T-helper 2 cell treated with Interferon-gamma antibody and Interleukin-4, amounts not matched to agents 100 ng/mL and 5 ng/mL, for 36 hours (primary cell): Measurements from ENCODE around the gene CARS2. TPM values are rescaled to one million over a fixed set of nuclear protein-coding genes. Genes with fewer than 3 reads are reported as not detected.
"Not testable (repeated sequence)": the region's sequence is repeated elsewhere in the genome, so short reads cannot be mapped to it uniquely, and the experiment has no call there.

Experiments
- intact Hi-C: fragments of 100-400 bp; cut with micrococcal nuclease; formaldehyde crosslinking; loops from one replicate; pipeline ENCODE4 v1.15.1; 2023
- total RNA-seq: library from RNA; stranded (reverse); gene quantifications from 2 replicates; pipeline ENCODE4 v1.2.3, GENCODE V29; 2022

CARS2 gene
- total RNA-seq, 1 donor from 2014 or later: 79.8 TPM

GRCh38 chr13:110624766-110625756 is 80.9 kb downstream of the CARS2 start:
- intact Hi-C loops: no loop called here

- intact Hi-C loops: no loop called here
These were observed 85.3 kb downstream of the CARS2 start for GRCh38 chr13:110620596-110620995.

GRCh38 chr13:110618780-110619179 is 87.1 kb downstream of the CARS2 start:
- intact Hi-C loops: loop anchor here (5.0 kb wide), 1 partner anchor 831 kb away; the partner anchor contains the start of gene IRS2

- intact Hi-C loops: loop anchor here (5.0 kb wide), 1 partner anchor 831 kb away; the partner anchor contains the start of gene IRS2
These were observed 87.7 kb downstream of the CARS2 start for GRCh38 chr13:110618167-110618566.

- intact Hi-C loops: loop anchor here (5.0 kb wide), 1 partner anchor 830 kb away; the partner anchor contains the start of gene IRS2
These were observed 88.4 kb downstream of the CARS2 start for GRCh38 chr13:110617321-110618072.

GRCh38 chr13:110616103-110617101 is 89.5 kb downstream of the CARS2 start:
- intact Hi-C loops: loop anchor here (1.0 to 5.0 kb wide), 4 partner anchors 55 to 829 kb away; partner anchors contain the start of genes CARS2, IRS2 and RAB20

GRCh38 chr13:110615322-110616102 is 90.4 kb downstream of the CARS2 start, which contains the start of gene NAXD:
Gene NAXD, plus strand, starts transcription at chr13:110615545. Its CDS starts 57 bp downstream, at chr13:110615602.
- intact Hi-C loops: loop anchor here (1.0 to 5.0 kb wide), 6 partner anchors 43 to 828 kb away; partner anchors contain the start of genes ANKRD10, CARS2, IRS2 and RAB20

- intact Hi-C loops: loop anchor here (1.0 to 5.0 kb wide), 3 partner anchors 43 to 828 kb away; partner anchors contain the start of genes ANKRD10 and IRS2
These were observed 91.0 kb downstream of the CARS2 start for GRCh38 chr13:110615005-110615321.

GRCh38 chr13:110610955-110611595 is 94.8 kb downstream of the CARS2 start:
- intact Hi-C loops: no loop called here

GRCh38 chr13:110607675-110608224 is 98.2 kb downstream of the CARS2 start:
- intact Hi-C loops: no loop called here

- intact Hi-C loops: not testable (repeated sequence)
These were observed 99.6 kb downstream of the CARS2 start for GRCh38 chr13:110606281-110606680.

GRCh38 chr13:110605132-110605531 is 100.8 kb downstream of the CARS2 start:
- intact Hi-C loops: no loop called here

GRCh38 chr13:110600980-110601379 is 104.9 kb downstream of the CARS2 start:
- intact Hi-C loops: no loop called here

- intact Hi-C loops: no loop called here
These were observed 105.6 kb downstream of the CARS2 start for GRCh38 chr13:110600261-110600819.

- intact Hi-C loops: no loop called here
These were observed 108.8 kb downstream of the CARS2 start for GRCh38 chr13:110597041-110597689.

- intact Hi-C loops: loop anchor here (1.0 kb wide), 1 partner anchor 226 kb away; no protein-coding TSS in a partner anchor
These were observed 112.3 kb downstream of the CARS2 start for GRCh38 chr13:110593430-110594130.

GRCh38 chr13:110592665-110593064 is 113.3 kb downstream of the CARS2 start:
- intact Hi-C loops: loop anchor here (1.0 kb wide), 1 partner anchor 227 kb away; no protein-coding TSS in a partner anchor
